HG02798 (cell line): ENCODE measurements around the gene TRHDE.

Experiments used
- ATAC-seq: cut with Tn5 transposase; IDR thresholded peaks from one replicate; pipeline ENCODE4 v1.9.1; 2021; ENCODE audit warnings: mild to moderate bottlenecking; ENCODE audit not compliant: unreplicated experiment, poor library complexity

Gene TRHDE

DNA sequence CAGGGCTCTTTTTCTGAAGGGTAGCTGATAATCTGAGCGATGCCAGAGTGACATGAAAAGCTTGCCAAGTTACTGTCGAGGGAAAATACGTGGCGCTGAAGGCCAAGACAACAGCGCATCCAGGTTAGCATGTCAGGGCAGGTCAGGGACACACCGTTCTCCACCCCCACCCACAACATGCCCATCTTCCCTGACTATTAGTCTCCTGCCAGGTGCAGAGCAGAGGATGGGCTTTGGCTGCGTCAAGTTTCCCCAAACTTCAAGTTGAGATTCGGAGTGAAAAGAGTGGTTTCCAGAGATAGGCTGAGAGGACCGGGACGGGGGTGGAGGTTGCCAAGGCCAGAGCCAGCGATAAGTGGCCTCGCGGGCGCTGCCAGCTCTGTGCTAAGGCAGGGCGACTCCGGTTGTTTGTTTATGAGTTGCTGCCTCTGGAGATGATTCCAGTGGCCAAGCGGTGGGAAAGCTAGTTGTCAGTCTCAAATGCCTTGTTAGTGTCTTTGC lies 1.7 kb downstream of the TRHDE start:
- no peak for ATAC-seq

DNA sequence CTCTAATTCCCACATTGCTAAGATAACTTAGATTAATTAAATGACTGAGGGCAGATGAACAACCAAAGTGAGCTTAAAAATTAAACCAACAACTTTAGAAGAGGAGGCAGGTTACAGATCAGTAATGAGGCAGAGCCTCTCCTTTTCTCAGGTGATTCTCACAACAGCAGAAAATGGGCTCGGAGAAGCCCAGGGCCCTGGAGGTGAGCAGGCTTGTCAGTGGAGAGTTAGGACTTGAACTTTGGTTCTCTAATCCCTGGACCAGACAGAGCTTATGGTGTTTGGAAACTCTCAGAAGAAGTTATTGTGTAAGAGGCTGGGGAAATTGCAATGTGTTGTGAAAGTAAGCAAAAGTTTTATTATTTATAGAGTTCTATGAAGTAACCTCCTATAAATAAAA lies 2.8 kb downstream of the TRHDE start:
- no peak for ATAC-seq

DNA sequence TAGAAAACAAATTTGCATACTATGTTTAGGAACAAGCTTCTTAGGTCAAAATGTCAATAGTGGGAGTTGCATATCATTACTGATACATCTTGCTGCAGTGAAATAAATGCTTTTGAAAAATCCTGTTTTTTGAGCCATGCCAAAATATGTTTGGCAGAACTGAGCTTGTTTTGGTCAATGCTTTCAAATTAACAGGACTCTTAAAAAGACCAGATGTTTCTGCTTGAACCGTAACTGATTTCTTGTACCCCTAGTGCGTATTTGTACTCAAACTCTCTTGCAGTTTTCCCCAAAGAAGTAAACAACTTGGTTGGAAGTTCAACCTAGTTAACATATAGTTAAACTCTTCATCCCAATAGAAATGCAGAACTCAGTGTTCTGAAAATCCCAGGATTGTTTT lies 3.4 kb downstream of the TRHDE start:
- no peak for ATAC-seq

DNA sequence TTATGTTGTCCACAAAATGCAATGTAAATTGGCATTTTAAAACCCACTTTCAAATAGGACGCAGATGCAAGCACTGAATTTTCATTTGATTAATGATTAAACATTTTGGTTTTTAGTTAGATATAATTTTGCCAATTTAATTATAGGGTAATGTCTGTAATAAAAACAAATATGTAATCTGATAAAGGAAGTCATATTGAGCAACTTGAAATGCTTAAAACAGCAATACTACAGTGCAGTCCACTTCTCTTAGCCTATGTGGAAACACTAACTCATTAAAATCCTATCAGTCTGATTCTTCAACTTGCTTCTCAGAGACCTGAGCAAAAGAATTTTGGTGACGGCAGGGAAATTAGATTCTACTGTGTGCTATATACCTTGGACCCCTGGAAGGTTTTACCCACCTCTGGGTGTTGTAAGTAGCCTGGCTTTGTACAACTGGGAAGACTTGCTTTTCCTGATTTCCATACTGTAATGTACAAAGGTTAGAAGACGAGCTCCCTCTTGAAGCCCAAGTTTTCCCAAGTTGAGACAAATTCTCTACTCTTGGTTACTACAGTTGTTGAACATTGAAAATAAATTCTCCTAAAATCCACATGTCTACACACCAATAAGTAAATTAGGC lies 4.1 kb downstream of the TRHDE start:
- ATAC-seq = no peak

DNA sequence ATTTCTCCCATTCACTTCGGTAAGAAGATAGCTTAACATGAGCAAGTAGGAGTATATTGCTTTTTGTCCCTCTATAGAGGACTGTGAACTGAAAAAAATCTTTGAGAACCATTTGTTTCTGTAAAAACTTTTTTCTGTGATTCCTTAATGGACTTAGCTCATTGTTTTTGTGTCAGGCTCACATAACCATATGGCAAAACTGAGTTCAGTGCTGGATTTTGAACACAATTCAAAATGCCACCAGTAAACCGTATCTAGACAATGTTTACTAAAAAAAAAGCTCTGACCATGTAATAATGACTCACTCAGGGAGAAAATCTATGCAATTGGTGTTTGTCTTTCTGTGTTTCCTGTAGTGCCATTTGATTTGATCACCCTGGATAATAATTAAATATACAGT lies 5.2 kb downstream of the TRHDE start:
- no peak for ATAC-seq

DNA sequence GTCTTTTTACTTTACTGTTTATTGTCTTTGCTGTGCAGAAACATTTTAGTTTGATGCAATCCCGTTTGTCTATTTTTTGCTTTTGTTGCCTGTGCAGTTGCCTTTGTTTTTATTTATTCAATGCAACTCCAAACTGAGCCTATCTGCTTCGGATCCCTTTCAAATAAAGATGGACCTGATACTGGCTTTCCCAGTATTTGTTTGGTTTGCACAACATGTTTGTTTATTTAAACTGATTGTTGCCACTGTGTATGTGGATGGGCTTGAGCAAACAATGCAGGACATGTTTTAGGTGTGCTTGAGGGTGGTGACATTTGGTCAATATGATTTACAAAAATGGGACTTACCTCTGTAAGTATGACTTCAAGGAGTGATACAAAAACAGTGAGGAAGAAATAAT lies 6.7 kb downstream of the TRHDE start:
- ATAC-seq = no peak

DNA sequence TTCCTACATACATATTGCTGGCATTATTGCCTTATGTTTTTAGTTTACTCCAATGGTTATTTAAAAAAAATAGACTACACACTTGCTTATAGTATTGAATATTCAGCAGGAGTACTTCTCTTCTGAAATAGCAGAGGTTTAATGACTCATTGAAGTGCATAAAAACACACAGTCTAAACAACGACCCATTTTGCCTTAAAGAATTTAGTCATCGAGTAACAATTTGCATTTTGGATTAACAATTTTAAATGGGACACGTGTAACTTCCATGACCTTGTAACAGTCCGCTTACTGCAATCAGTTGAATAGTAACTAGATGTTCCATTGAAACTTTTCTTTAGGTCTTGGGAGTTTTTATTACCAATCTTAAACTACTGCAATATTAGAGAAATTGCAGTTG lies 9.0 kb downstream of the TRHDE start:
- ATAC-seq = no peak

DNA sequence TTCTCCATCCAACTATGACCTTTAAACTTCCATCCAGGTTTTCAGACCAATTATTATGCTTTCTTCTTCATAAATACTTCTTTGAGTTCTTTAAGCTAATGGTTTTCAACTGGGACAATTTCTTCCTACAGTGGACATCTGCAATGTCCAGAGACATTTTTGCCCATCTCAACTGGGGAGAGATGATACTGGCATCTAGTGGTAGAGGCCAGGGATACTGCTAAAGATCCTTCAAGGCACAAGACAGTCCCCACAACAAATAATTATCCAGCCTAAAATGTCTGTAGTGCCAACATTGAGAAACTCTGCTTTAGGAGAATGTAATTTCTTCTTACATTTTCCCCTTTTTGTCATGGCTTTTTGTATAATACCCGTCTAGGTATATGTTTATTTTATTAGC lies 10.6 kb downstream of the TRHDE start:
- ATAC-seq = no peak

DNA sequence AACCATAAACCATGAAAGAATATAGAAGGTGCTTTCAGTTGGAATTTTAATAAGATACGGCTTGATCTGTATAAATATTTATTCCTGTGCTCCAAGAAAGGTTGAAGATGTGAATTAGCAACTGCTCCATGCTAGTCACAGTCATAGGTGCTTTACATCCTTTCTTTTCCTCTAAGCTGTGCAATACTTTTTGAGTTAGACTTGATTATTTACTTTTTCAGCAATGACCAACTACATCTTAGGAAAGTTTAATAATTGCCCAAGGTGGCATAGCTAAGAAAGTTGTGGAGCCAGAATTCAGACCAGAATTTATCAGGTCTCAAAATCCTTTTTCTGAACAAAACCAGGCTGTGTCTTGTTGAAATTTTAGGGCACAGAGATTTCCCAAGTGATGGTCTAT lies 13.7 kb downstream of the TRHDE start:
- no peak for ATAC-seq

DNA sequence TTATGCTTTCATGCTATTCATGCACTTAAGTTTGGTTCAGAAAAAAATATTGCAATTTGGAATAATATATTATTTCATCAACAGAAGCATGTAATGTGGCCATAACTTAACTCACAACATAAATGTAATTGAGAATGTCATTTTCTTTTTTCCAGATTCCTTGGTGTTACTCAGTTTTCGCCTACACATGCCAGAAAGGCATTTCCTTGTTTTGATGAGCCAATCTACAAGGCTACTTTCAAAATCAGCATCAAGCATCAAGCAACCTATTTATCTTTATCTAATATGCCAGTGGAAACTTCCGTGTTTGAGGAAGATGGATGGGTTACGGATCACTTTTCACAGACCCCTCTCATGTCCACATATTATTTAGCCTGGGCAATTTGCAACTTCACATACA lies 14.4 kb downstream of the TRHDE start:
- ATAC-seq = no peak

DNA sequence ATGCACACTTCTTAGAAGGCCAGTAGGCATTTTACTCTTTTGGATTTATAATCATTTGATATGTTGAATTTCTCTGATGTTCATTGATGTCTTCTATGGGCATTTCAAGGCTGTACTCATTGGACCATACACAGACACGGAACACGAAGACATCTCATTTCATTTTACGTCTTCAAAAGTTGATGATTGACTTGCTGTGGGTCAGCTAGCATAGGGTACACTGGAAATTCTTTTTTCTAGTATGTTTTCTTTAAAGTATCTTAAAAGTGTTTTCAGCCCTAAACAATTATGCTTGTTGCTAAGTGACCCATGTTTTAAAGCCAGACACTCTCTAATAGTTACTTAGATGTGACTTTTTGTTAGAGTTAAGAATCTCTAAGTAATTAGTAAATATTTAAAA lies 16.3 kb downstream of the TRHDE start:
- ATAC-seq = no peak

DNA sequence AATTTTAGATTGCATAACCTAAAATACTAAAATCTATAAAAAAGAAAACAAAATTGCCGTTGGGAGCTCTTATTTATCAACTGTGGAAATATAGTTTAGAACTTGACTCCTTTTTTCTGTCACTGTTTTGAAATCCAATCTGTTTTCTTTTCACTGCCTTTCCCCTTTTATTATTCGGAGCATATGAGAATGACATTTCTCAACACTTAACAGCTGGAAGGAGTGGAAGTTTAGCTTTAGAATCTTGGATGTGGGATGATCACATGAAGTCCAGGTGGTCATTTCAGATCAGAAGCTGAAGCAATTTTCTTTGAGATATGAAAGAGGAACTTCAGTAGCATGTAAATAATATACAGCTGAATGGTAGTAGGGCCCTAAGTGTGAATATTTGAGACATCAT lies 16.7 kb downstream of the TRHDE start:
- no peak for ATAC-seq

DNA sequence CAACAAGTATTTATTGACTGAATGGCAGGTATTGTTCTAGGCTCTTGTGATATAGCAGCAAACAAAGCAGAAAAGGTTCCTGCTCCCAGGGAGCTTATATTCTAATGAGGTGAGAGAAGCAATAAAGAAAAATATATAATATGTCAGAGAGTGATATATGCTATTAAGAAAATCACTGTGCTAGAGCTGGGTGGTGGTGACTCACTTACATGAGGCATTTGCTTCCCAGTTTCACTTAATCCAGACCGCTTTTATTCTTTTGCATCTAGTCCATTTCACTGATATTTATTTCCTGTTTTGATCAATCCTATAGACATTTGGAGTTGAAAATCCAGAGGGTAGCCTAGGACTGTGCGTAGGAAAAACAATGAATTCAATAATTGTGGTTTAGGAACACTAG lies 17.5 kb downstream of the TRHDE start:
- ATAC-seq = no peak

DNA sequence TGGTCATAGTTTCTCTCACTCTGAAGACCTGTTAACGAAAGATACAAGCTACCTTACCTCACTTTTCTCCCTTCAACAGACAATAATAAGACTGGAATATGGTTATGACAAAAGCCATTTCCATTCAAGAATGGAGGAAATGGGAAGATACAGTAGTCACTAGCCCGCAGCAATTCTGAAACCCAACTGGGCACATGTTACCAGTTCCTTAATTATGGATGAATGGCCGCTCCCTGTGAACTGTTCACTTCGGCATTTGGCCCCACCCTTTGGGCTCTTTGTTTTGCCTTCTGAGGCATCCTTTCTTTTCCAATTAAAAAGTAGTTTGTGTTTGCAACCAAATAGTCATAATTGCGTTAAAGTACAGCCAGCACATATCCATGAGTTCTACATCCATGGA lies 19.0 kb downstream of the TRHDE start:
- ATAC-seq = no peak

DNA sequence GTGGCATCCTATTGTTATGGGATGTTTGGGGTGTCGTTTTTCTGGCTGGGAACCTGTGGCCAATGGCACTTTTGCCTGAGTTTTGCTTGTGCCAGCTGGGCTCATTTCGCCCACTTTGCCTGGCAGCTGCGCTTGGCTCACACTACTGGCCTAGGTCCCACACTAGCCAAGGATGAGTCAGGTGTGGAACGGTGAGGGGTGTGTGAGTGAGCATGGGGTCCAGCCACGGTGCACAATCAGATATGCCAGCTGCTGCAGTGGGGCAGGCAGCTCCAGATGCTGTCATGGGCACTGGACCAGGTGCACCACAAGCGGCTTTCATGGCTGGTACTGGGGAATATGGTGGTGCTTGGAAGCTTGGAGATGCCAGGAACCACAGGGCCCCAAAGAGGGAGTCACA lies 21.5 kb downstream of the TRHDE start:
- ATAC-seq = no peak

DNA sequence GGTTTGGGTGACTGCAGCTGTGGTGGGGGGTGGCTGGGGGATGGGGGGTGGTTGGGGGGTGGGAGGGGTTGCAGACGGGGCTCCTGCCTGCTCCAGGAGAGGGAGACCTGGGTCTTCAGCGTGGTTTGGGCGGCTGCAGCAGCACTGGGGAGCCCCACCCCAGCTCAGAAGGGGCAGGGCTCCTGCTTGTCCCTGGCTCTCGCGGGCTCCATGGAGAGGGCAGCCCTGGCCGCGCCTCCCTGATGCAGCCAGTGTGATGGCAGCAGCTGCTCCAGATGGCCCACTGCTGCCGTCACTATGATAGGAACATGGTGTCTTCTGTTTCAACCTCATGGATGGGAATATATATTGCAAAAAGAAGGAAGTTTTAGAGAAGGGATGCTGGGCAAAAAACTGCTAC lies 22.9 kb downstream of the TRHDE start:
- ATAC-seq = no peak

DNA sequence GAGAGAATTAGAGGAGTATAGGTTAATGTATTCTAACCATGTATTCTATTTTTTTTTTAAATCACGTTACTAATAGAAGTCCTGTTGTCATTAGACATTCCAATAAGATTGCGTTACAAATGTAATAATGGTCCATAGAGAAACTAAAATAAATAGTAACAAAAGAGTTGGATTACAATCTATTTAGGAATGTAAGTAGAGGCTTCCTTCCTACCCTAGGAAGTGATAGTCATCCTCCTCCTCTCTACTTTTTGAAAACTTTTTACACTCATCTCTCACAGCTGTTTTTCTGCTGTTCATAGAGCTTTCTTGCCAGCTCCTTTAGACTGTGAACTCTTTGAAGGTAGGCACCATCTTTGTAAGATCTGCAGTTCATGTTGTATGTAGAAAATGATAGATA lies 23.6 kb downstream of the TRHDE start:
- ATAC-seq = no peak

DNA sequence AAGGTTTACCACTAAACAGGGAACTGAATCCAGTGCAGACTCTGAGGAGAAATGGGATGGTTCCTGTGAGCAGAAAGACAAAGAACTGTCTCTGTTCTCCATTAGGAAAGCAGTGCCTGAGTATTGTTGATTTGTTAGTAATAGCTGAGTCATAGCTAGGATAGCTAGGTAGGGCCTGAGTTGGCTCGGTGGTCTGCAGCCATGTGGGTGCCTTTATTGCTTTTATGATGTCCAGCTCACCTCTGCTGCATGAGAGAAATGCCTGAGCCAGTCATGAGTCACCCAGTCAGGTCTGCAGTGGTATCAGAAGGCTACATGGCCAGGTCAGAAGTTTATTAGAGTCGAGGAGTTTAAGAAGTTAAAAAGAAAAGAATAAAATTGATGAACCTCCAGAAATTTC lies 24.2 kb downstream of the TRHDE start:
- ATAC-seq = no peak

DNA sequence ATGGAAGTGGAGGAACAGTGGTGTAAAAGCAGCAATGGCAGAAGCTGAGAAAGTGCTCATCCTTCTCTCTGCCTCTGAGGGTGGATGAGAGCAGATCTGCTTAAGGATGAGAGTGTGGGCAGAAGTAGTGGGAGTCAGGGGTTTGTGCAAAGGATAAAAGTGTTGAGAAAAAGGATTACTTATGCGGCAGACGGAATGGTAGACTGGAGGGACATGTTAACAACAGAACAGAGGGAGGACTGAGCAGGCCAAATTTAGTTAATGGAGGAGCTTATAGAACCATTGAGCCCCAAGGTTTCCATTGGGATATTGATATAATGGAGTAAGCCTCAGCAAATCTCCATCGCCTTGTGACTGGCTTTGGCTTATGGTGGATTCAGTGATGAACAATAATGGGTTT lies 25.5 kb downstream of the TRHDE start:
- no peak for ATAC-seq

DNA sequence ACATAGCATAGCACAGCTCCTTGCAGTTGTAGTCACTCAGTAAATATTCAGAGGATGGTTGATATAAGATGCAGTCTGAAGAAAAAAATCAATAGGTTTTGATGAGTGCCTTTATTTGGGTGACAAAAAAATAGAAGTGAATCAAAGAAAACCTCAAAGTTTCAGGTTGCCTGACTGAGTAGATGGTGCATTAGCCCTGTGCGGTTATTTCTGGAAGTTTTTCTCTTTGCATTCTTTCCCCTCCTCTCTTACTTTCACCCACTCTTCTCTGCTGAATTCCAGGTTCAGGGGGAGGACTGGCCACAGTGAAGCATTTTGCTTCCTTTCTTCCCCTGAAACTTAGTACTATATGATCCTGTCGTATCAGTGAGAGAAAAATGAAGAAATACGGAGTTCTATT lies 28.6 kb downstream of the TRHDE start:
- no peak for ATAC-seq

DNA sequence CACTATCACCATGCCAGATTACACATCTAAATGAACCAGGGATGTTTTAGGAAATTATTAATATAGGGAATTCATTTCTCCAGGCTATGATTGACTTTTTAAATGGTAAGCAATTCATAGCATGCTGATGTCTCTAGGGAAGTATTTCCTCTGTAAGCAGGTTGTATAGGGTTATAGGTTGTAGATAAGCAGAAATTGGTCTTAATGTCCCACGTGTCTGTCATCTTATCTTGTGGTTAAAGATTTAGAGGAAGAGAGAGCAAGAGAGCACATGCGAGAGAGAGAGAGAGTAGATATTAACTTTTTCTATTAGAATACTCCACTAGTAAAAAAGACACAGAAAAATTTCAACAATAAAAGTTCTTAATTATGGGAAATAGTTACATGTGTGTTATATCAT lies 32.6 kb downstream of the TRHDE start:
- ATAC-seq = no peak

DNA sequence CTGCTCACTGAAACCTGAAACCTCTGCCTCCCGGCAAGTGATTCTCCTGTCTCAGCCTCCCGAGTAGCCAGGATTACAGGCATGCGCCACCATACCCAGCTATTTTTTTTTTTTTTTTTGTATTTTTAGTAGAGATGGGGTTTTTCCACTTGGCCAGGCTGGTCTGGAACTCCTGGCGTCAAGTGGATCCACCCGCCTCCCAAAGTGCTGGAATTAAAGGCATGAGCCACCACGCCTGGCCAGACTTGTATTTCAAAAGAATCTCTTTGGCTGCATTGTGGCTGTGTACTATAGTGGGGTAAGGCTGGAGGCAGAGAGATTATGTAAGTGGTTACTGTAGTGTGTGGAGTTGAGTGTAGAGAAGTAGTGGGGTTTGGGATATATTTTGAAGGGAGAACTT lies 35.1 kb downstream of the TRHDE start:
- ATAC-seq = no peak

DNA sequence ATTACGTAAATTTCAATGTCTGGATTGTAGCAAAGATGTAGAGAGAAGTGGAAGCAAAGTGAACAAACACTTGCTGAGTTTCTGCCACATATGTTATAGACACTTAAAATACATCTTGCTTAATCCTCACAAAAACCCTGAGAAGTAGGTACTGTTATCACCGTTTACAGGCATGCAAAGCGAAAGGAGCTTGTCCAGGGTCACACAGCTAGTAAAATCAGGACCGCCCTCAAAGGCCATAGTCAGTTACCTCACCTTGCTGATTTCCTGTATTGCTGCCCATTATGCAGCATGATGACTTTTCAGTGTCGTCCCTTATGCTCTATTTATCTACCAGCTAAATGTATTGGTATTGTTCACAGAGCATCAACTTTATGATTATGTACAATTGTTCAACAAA lies 39.8 kb downstream of the TRHDE start:
- ATAC-seq = no peak
